Thymus (tissue), 11 donors: ENCODE data around the gene TFR2. TPM values are rescaled to one million over a fixed set of nuclear protein-coding genes. Genes with fewer than 3 reads are reported as not detected.

ENCODE experiments used
- DNase-seq, 9 donors: peaks; one replicate each; pipeline ENCODE4 v3.0.0-alpha.2; 2013; ENCODE audit warnings: low spot score in 9 of 9, low read depth in 6 of 9, missing footprints in 1 of 9
- H3K27ac ChIP-seq, 2 donors: one replicate each; pipeline ENCODE4 v1.5.1; 2013; ENCODE audit warnings: control low read depth in 1 of 2, low read depth in 1 of 2, low read length in 1 of 2, mild to moderate bottlenecking in 1 of 2, moderate library complexity in 1 of 2
- H3K27me3 ChIP-seq, 2 donors: one replicate each; pipeline ENCODE4 v1.5.1; 2013; ENCODE audit warnings: low read length in 1 of 2; ENCODE audit not compliant: control insufficient read depth in 2 of 2, insufficient read depth in 1 of 2
- H3K36me3 ChIP-seq, 2 donors: one replicate each; pipeline ENCODE4 v1.5.1; 2013; ENCODE audit warnings: low read length in 1 of 2, mild to moderate bottlenecking in 1 of 2, moderate library complexity in 1 of 2; ENCODE audit not compliant: control insufficient read depth in 2 of 2, insufficient read depth in 2 of 2
- H3K4me1 ChIP-seq, 2 donors: one replicate each; pipeline ENCODE4 v1.5.1; 2013; ENCODE audit warnings: low read length in 2 of 2; ENCODE audit not compliant: control insufficient read depth in 2 of 2, insufficient read depth in 2 of 2
- H3K4me3 ChIP-seq, 2 donors: one replicate each; pipeline ENCODE4 v1.5.1; 2013; ENCODE audit warnings: low read length in 2 of 2, control low read depth in 1 of 2, mild to moderate bottlenecking in 1 of 2
- H3K9me3 ChIP-seq, 2 donors: one replicate each; pipeline ENCODE4 v1.5.1; 2013; ENCODE audit warnings: low read length in 1 of 2, mild to moderate bottlenecking in 1 of 2; ENCODE audit not compliant: control insufficient read depth in 2 of 2, insufficient read depth in 1 of 2
- WGBS: extraction: QIAGEN DNeasy Blood & Tissue Kit; methylation state at CpG from one replicate; pipeline ENCODE4 v1.1.7; 2013; 5-methylcytosine and 5-hydroxymethylcytosine counted together
- polyA plus RNA-seq: library from polyadenylated mRNA; stranded (reverse); fragments of 200-250 nt; gene quantifications from one replicate; pipeline ENCODE4 v1.2.3, GENCODE V29; 2013
- total RNA-seq: library from RNA; stranded (reverse); fragments of 120-200 nt; gene quantifications from one replicate; pipeline ENCODE4 v1.2.4, GENCODE V29; 2013
- donor health status: healthy.

The TFR2 gene
- total and polyA plus RNA-seq, 2 donors: 0.80 to 1.0 TPM

GRCh38 chr7:100685049-100685605 is 43.8 kb upstream of the TFR2 start:
- Histone ChIP-seq H3K9me3 (no peaks in the 10 kb centered on the region), H3K4me3 (no peak overlapping the region), H3K27ac (no peak overlapping the region), H3K27me3 (no peaks in the 10 kb centered on the region), H3K4me1 (peaks cover 0 to 9% of the 10 kb centered on the region in 2 donors), H3K36me3 (peaks cover 93 to 95% of the 10 kb centered on the region in 2 donors)
- WGBS: 97% methylated on average over 18 of the region's 18 CpGs
- no peak for DNase-seq

- 99% methylated on average over 16 of the region's 16 CpGs for WGBS
- Histone ChIP-seq H3K4me3 (no peak overlapping the region), H3K27ac (no peak overlapping the region), H3K9me3 (no peaks in the 10 kb centered on the region), H3K27me3 (no peaks in the 10 kb centered on the region), H3K4me1 (peaks cover 0 to 7% of the 10 kb centered on the region in 2 donors), H3K36me3 (peaks cover 97 to 98% of the 10 kb centered on the region in 2 donors)
- DNase-seq: no peak
Measured at GRCh38 chr7:100684534-100685042, 43.2 kb upstream of the TFR2 start.

GRCh38 chr7:100683659-100684533 is 42.5 kb upstream of the TFR2 start:
- Histone ChIP-seq H3K9me3 (no peaks in the 10 kb centered on the region), H3K27me3 (no peaks in the 10 kb centered on the region), H3K36me3 (peaks cover 97 to 99% of the 10 kb centered on the region in 2 donors), H3K27ac (no peak overlapping the region), H3K4me1 (peaks cover 0 to under 1% of the 10 kb centered on the region in 2 donors), H3K4me3 (no peak overlapping the region)
- WGBS: 98% methylated on average over 37 of the region's 37 CpGs
- DNase-seq: no peak

- peaks cover 97 to 99% of the 10 kb centered on the region in 2 donors for H3K36me3 ChIP-seq
- H3K27me3 ChIP-seq: no peaks in the 10 kb centered on the region
- H3K27ac ChIP-seq: no peak overlapping the region
- no peak for DNase-seq
- H3K9me3 ChIP-seq: no peaks in the 10 kb centered on the region
- no peak overlapping the region for H3K4me3 ChIP-seq
- WGBS: 97% methylated on average over 28 of the region's 28 CpGs
- no peaks in the 10 kb centered on the region for H3K4me1 ChIP-seq
Measured at GRCh38 chr7:100682991-100683658, 41.8 kb upstream of the TFR2 start.

GRCh38 chr7:100682228-100682741 is 40.9 kb upstream of the TFR2 start:
- no peak for DNase-seq
- no peaks in the 10 kb centered on the region for H3K9me3 ChIP-seq
- no peak overlapping the region for H3K4me3 ChIP-seq
- no peak overlapping the region for H3K27ac ChIP-seq
- H3K4me1 ChIP-seq: no peaks in the 10 kb centered on the region
- no peaks in the 10 kb centered on the region for H3K27me3 ChIP-seq
- peaks cover 97 to 99% of the 10 kb centered on the region in 2 donors for H3K36me3 ChIP-seq
- WGBS: 96% methylated on average over 25 of the region's 25 CpGs

GRCh38 chr7:100681491-100682227 is 40.3 kb upstream of the TFR2 start:
- H3K4me3 ChIP-seq: no peak overlapping the region
- no peak overlapping the region for H3K27ac ChIP-seq
- H3K4me1 ChIP-seq: peaks cover 0 to 2% of the 10 kb centered on the region in 2 donors
- 93% methylated on average over 29 of the region's 29 CpGs for WGBS
- DNase-seq: no peak
- no peaks in the 10 kb centered on the region for H3K27me3 ChIP-seq
- H3K36me3 ChIP-seq: peaks cover 97 to 99% of the 10 kb centered on the region in 2 donors
- no peaks in the 10 kb centered on the region for H3K9me3 ChIP-seq

GRCh38 chr7:100680576-100681271 is 39.4 kb upstream of the TFR2 start:
- Histone ChIP-seq H3K36me3 (peaks cover 92 to 93% of the 10 kb centered on the region in 2 donors), H3K4me1 (peaks cover 4 to 8% of the 10 kb centered on the region in 2 donors), H3K27me3 (no peaks in the 10 kb centered on the region), H3K27ac (peak overlapping the region in 1 of 2 donors; percentile 38), H3K9me3 (peaks cover 0 to 1% of the 10 kb centered on the region in 2 donors), H3K4me3 (no peak overlapping the region)
- WGBS: 96% methylated on average over 18 of the region's 18 CpGs
- DNase-seq: no peak

- WGBS: 96% methylated on average over 13 of the region's 13 CpGs
- H3K36me3 ChIP-seq: peaks cover 86% of the 10 kb centered on the region in 2 donors
- H3K4me3 ChIP-seq: no peak overlapping the region
- no peaks in the 10 kb centered on the region for H3K27me3 ChIP-seq
- H3K4me1 ChIP-seq: peaks cover 4 to 8% of the 10 kb centered on the region in 2 donors
- peaks cover 0 to 5% of the 10 kb centered on the region in 2 donors for H3K9me3 ChIP-seq
- H3K27ac ChIP-seq: peak overlapping the region in 1 of 2 donors; percentile 31
- no peak for DNase-seq
Measured at GRCh38 chr7:100679927-100680575, 38.7 kb upstream of the TFR2 start.
